Esophagus (tissue), 2 donors: ENCODE results near the gene CFAP58. TPM values are rescaled to one million over a fixed set of nuclear protein-coding genes. Genes with fewer than 3 reads are reported as not detected.

Experiments
- H3K27ac ChIP-seq, 2 donors: one replicate each; pipeline ENCODE4 v1.5.1; 2013; ENCODE audit warnings: low read depth in 2 of 2, mild to moderate bottlenecking in 2 of 2, inconsistent platforms in 1 of 2, low read length in 1 of 2, moderate library complexity in 1 of 2
- H3K27me3 ChIP-seq, 2 donors: one replicate each; pipeline ENCODE4 v1.6.1; 2013; ENCODE audit warnings: low read length in 2 of 2, control low read depth in 1 of 2, mild to moderate bottlenecking in 1 of 2; ENCODE audit not compliant: insufficient read depth in 2 of 2, control insufficient read depth in 1 of 2
- H3K36me3 ChIP-seq, 2 donors: one replicate each; pipeline ENCODE4 v1.6.1; 2013; ENCODE audit warnings: low read length in 1 of 2; ENCODE audit not compliant: control insufficient read depth in 2 of 2, insufficient read depth in 2 of 2
- H3K4me1 ChIP-seq, 2 donors: one replicate each; pipeline ENCODE4 v1.6.1; 2013; ENCODE audit warnings: low read length in 1 of 2; ENCODE audit not compliant: control insufficient read depth in 2 of 2, insufficient read depth in 2 of 2
- H3K4me3 ChIP-seq, 2 donors: one replicate each; pipeline ENCODE4 v1.5.1; 2013; ENCODE audit warnings: low read length in 2 of 2, mild to moderate bottlenecking in 2 of 2, low read depth in 1 of 2, moderate library complexity in 1 of 2
- H3K9me3 ChIP-seq, 2 donors: one replicate each; pipeline ENCODE4 v1.6.1; 2013; ENCODE audit warnings: mild to moderate bottlenecking in 2 of 2, low read depth in 1 of 2, low read length in 1 of 2, moderate library complexity in 1 of 2; ENCODE audit not compliant: control insufficient read depth in 2 of 2, insufficient read depth in 1 of 2
- WGBS, 2 donors: extraction: QIAGEN DNeasy Blood & Tissue Kit; methylation state at CpG; one replicate each; pipeline ENCODE4 v1.1.7; 2013; 5-methylcytosine and 5-hydroxymethylcytosine counted together
- polyA plus RNA-seq, 2 donors: library from polyadenylated mRNA; stranded (reverse); fragments of 200-250 nt; gene quantifications; one replicate each; pipeline ENCODE4 v1.2.3, GENCODE V29; 2013
- donor health status: healthy with polysubstance abuse.
- donor health status: Bipolar disorder and iron deficiency.

Gene CFAP58
- polyA plus RNA-seq, 2 donors = 0.11 to 0.14 TPM

- H3K9me3 ChIP-seq = no peaks in the 10 kb centered on the region
- H3K4me1 ChIP-seq = peaks cover 2 to 5% of the 10 kb centered on the region in 2 donors
- no peak overlapping the region for H3K4me3 ChIP-seq
- H3K36me3 ChIP-seq = no peaks in the 10 kb centered on the region
- peak overlapping the region; percentile 66 to 92 for H3K27ac ChIP-seq
- 30 to 32% methylated on average over 2 of the region's 2 CpGs for WGBS, 2 donors
- H3K27me3 ChIP-seq = no peaks in the 10 kb centered on the region
Observed at GRCh38 chr10:104351061-104351702, 2.5 kb upstream of the CFAP58 start.

- H3K4me1 ChIP-seq = peaks cover 2 to 5% of the 10 kb centered on the region in 2 donors
- peak overlapping the region in 1 of 2 donors; percentile 31 for H3K27ac ChIP-seq
Observed at GRCh38 chr10:104351919-104352318, 1.7 kb upstream of the CFAP58 start.

GRCh38 chr10:104359811-104360210, 6.2 kb downstream of the CFAP58 start:
- no peaks in the 10 kb centered on the region for H3K27me3 ChIP-seq
- 61 to 70% methylated on average over 2 of the region's 2 CpGs for WGBS, 2 donors
- H3K4me1 ChIP-seq = no peaks in the 10 kb centered on the region
- H3K36me3 ChIP-seq = no peaks in the 10 kb centered on the region
- H3K9me3 ChIP-seq = peaks cover 0 to 2% of the 10 kb centered on the region in 2 donors
- H3K4me3 ChIP-seq = no peak overlapping the region
- H3K27ac ChIP-seq = no peak overlapping the region

More at GRCh38 chr10:104351919-104352318, 1.7 kb upstream of the CFAP58 start:
- 73 to 89% methylated on average over 1 of the region's 1 CpG for WGBS, 2 donors
- no peak overlapping the region for H3K4me3 ChIP-seq
- no peaks in the 10 kb centered on the region for H3K27me3 ChIP-seq
- no peaks in the 10 kb centered on the region for H3K36me3 ChIP-seq
- H3K9me3 ChIP-seq = no peaks in the 10 kb centered on the region

- Histone ChIP-seq H3K27me3 (no peaks in the 10 kb centered on the region), H3K27ac (no peak overlapping the region), H3K4me3 (no peak overlapping the region), H3K4me1 (no peaks in the 10 kb centered on the region), H3K9me3 (peaks cover 0 to 2% of the 10 kb centered on the region in 2 donors), H3K36me3 (no peaks in the 10 kb centered on the region)
- WGBS, 2 donors = 52 to 63% methylated on average over 8 of the region's 8 CpGs
Observed at GRCh38 chr10:104367904-104368303, 14.3 kb downstream of the CFAP58 start.

- 39 to 43% methylated on average over 2 of the region's 2 CpGs for WGBS, 2 donors
Observed at GRCh38 chr10:104368381-104368780, 14.7 kb downstream of the CFAP58 start.

GRCh38 chr10:104371753-104372152, 18.1 kb downstream of the CFAP58 start:
- no peak overlapping the region for H3K4me3 ChIP-seq
- 86 to 94% methylated on average over 6 of the region's 6 CpGs for WGBS, 2 donors
- no peaks in the 10 kb centered on the region for H3K36me3 ChIP-seq
- no peaks in the 10 kb centered on the region for H3K27me3 ChIP-seq
- no peaks in the 10 kb centered on the region for H3K4me1 ChIP-seq
- H3K27ac ChIP-seq = no peak overlapping the region
- H3K9me3 ChIP-seq = peaks cover 0 to 2% of the 10 kb centered on the region in 2 donors

More at GRCh38 chr10:104368381-104368780, 14.7 kb downstream of the CFAP58 start:
- H3K9me3 ChIP-seq = peaks cover 0 to 2% of the 10 kb centered on the region in 2 donors
- no peak overlapping the region for H3K4me3 ChIP-seq
- no peaks in the 10 kb centered on the region for H3K27me3 ChIP-seq
- H3K4me1 ChIP-seq = no peaks in the 10 kb centered on the region
- no peak overlapping the region for H3K27ac ChIP-seq
- H3K36me3 ChIP-seq = no peaks in the 10 kb centered on the region

- H3K27me3 ChIP-seq = no peaks in the 10 kb centered on the region
- WGBS, 2 donors = 46 to 55% methylated on average over 1 of the region's 1 CpG
- peaks cover 0 to 2% of the 10 kb centered on the region in 2 donors for H3K9me3 ChIP-seq
Observed at GRCh38 chr10:104374591-104374990, 21.0 kb downstream of the CFAP58 start.

GRCh38 chr10:104376784-104377300, 23.2 kb downstream of the CFAP58 start:
- H3K36me3 ChIP-seq = no peaks in the 10 kb centered on the region
- H3K27me3 ChIP-seq = no peaks in the 10 kb centered on the region
- H3K4me1 ChIP-seq = no peaks in the 10 kb centered on the region
- H3K9me3 ChIP-seq = no peaks in the 10 kb centered on the region
- no peak overlapping the region for H3K27ac ChIP-seq
- 45 to 54% methylated on average over 4 of the region's 4 CpGs for WGBS, 2 donors
- no peak overlapping the region for H3K4me3 ChIP-seq

More at GRCh38 chr10:104374591-104374990, 21.0 kb downstream of the CFAP58 start:
- H3K4me1 ChIP-seq = no peaks in the 10 kb centered on the region
- no peak overlapping the region for H3K4me3 ChIP-seq
- H3K36me3 ChIP-seq = no peaks in the 10 kb centered on the region
- H3K27ac ChIP-seq = no peak overlapping the region

GRCh38 chr10:104380336-104380735, 26.7 kb downstream of the CFAP58 start:
- 83 to 85% methylated on average over 4 of the region's 4 CpGs for WGBS, 2 donors
- Histone ChIP-seq H3K27ac (no peak overlapping the region), H3K4me3 (no peak overlapping the region), H3K9me3 (no peaks in the 10 kb centered on the region), H3K27me3 (peaks cover 3 to 8% of the 10 kb centered on the region in 2 donors), H3K36me3 (no peaks in the 10 kb centered on the region), H3K4me1 (no peaks in the 10 kb centered on the region)
